ENCODE data around the gene LINGO3. TPM values are rescaled to one million over a fixed set of nuclear protein-coding genes. Genes with fewer than 3 reads are reported as not detected.

The LINGO3 gene
- total and polyA plus RNA-seq, 2 donors (not counting 3 experiments of a cell fraction or from before 2014, with no cell fraction given): not detected

GRCh38 chr19:2340496-2341243 lies 32.7 kb upstream of the LINGO3 start:
- H2AFZ ChIP-seq (ENCODE audit: low read depth, low read length): no peak overlapping the region
- BruUV-seq (replicated peaks): no TSS peak
- dilution Hi-C loops (cut with MboI; ENCODE audit: extremely low pct_ligation_motif_present, low sequenced_read_pairs) (no loop called here), intact Hi-C loops (cut with micrococcal nuclease) (no loop called here)
- no peak overlapping the region for H3K9ac ChIP-seq (replicated peaks; ENCODE audit: extremely low read depth, insufficient read depth, low read length)
- no peaks in the 10 kb centered on the region for H4K20me1 ChIP-seq (replicated peaks; ENCODE audit: control insufficient read depth, extremely low read depth, insufficient read depth, low read length)
- H3K9me1 ChIP-seq (replicated peaks; ENCODE audit: control insufficient read depth, extremely low read depth, insufficient read depth, low read length): no peaks in the 10 kb centered on the region
- H3K27me3 ChIP-seq (ENCODE audit: control insufficient read depth in 2 of 2, insufficient read depth in 2 of 2, low read length in 2 of 2): no peaks in the 10 kb centered on the region
- peaks cover 0 to 3% of the 10 kb centered on the region in 2 experiments for H3K36me3 ChIP-seq (ENCODE audit: control insufficient read depth in 2 of 2, extremely low read depth in 1 of 2, insufficient read depth in 2 of 2, low read length in 2 of 2)
- CTCF ChIA-PET: no interaction called here
- H3K4me2 ChIP-seq (ENCODE audit: insufficient read depth, low read length): no peak overlapping the region
- H3K9me3 ChIP-seq (replicated peaks; ENCODE audit: control insufficient read depth, insufficient read depth, low read length): no peaks in the 10 kb centered on the region
- DNase-seq (ENCODE audit: low read depth, low spot score): no peak
- H3K4me1 ChIP-seq (ENCODE audit: control insufficient read depth, extremely low read depth, insufficient read depth, low read length): no peaks in the 10 kb centered on the region
- FAIRE-seq: no peak
- no peaks in the 10 kb centered on the region for H3K79me2 ChIP-seq (ENCODE audit: control insufficient read depth, insufficient read depth, low read length)
- H3K4me3 ChIP-seq (replicated peaks in 1 of 3; ENCODE audit: insufficient read depth in 1 of 3, low read depth in 1 of 3, low read length in 3 of 3): no peak overlapping the region
- H3K27ac ChIP-seq (ENCODE audit: insufficient read depth, low read depth, low read length): no peak overlapping the region
- POLR2A ChIA-PET: interaction anchor here (0.6 kb wide), 1 partner anchor 77 kb away, joined by 3 read pairs; no protein-coding TSS in a partner anchor
- TF ChIP-seq FOS (IDR thresholded peaks at IDR 0.05; ENCODE audit: borderline replicate concordance, insufficient read depth, low read length) (no peak), MYC (IDR thresholded peaks at IDR 0.05; ENCODE audit: low read depth, low read length) (no peak), JUN (IDR thresholded peaks at IDR 0.05; ENCODE audit: borderline replicate concordance, insufficient read depth, insufficient read length, low read depth) (no peak), CTCF (IDR thresholded peaks at IDR 0.05; ENCODE audit: extremely low read depth in 1 of 2, insufficient read depth in 1 of 2, low read depth in 1 of 2, low read length in 2 of 2) (no peak), POLR2AphosphoS5 (IDR thresholded peaks at IDR 0.05; ENCODE audit: insufficient read depth, low read depth, low read length) (no peak), POLR2A (IDR thresholded peaks at IDR 0.05; ENCODE audit: low read depth, low read length) (no peak), EZH2 (IDR thresholded peaks at IDR 0.05; ENCODE audit: borderline replicate concordance, low read depth, low read length, severe bottlenecking) (no peak), MAX (IDR thresholded peaks at IDR 0.05; ENCODE audit: insufficient read depth, insufficient read length) (no peak), GATA2 (IDR thresholded peaks at IDR 0.05; ENCODE audit: insufficient read depth, insufficient read length, low read depth, low read length) (no peak)

Data from endothelial cell of umbilical vein (primary cell).